HG02763 (cell line): ENCODE data around the gene LTBR.

Experiments
- ATAC-seq: cut with Tn5 transposase; IDR thresholded peaks from one replicate; pipeline ENCODE4 v1.9.1; 2021; ENCODE audit warnings: mild to moderate bottlenecking, moderate library complexity; ENCODE audit not compliant: unreplicated experiment

The LTBR gene

GRCh38 chr12:6367969-6368892 is 15.7 kb upstream of the LTBR start:
- ATAC-seq: no peak

GRCh38 chr12:6368906-6369525 is 14.9 kb upstream of the LTBR start:
- no peak for ATAC-seq

- ATAC-seq: no peak
Measured at GRCh38 chr12:6369916-6370575, 13.9 kb upstream of the LTBR start.

DNA sequence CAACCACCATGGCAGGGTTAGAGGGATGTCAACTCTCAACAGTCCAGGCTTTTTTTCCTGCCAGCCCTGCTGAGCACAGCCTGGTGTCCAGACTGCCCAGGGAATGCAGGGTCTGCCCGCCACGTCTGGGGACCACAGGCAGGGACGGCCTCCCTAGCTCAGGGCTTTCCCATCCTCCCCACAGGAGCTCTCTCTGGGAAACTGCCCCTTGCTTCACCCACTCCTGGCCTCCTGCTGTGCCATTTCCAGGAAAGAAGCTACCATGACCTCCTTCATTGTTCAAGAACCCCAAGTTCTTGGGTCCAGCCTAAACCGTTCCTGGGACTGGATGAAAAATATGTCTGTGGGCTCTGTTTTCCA is 13.4 kb upstream of the LTBR start:
- ATAC-seq: no peak

DNA sequence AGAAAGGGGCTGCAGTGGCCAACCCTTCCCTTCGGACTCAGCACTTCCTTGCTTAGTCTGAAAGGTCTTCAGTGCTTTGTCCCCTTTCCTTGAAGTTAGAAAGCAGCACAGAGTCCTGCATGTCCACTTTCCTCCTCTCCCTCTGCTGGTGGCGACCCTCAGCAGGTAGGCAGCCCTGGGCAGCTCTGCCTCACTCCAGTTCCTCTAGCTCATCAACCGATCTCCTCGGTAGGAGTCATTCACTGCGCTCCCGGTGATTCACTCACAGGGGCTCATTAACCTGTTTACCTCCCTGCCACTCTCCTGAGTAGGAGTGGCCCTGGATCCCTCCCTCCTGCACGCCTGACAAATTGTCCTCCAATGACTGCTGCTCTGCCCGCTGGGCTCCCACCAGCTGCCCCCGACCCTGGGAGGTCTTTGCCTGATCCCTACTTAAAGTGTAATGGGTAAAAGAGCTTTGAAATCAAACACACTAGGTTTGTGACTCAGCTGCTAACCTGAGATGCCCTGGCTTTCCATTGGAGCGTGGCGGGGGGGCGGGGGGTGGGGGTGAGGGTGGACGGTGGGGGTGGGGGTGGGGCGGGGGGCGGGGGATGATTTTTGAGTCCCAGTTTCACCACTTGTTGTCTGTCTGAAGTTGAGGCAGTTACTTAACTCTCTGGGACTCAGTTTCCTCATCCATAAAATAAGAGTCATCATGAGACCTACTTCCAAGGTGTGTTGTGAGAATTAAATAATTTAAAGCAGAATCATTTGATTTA is 12.8 kb upstream of the LTBR start:
- ATAC-seq: no peak

GRCh38 chr12:6372403-6373003 is 11.5 kb upstream of the LTBR start:
- ATAC-seq: no peak

- ATAC-seq: no peak
Measured at GRCh38 chr12:6373022-6373787, 10.8 kb upstream of the LTBR start.

DNA sequence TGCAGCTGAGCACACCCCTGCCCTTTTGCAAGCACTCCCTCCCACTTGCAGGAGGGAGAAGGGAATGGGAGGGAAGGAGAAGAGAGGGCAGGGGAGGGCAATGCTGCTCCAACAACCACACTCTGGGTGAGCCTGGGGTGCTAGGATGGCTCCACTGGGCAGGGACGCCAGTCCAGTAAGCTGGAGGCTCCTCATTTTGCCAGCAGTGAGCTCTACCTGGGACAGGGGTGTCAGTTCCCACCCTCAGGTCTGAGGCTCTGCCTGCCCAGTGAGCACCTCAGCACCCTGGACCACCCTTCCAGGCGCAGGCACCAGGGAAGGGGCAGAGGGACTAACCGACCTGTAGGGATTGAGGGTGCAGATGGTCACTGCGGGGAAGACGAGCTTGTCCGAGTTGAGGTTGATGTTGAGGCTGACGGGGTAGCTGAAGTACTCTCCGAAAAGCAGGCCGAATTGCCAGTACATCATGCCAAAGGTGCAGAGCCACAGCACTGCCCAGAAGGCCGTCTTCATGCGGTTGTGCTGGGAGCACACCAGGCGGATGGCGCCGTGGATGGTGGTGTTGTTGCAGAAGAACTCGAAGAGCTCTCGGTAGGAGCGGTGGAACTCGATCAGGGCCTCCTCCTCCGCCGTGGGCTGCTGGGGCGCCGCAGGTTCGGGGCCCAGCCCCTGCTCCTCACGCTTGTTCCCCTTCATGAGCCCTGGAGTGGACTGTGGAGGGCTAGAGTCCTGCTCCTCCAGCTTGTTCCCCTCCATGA is 9.8 kb upstream of the LTBR start:
- ATAC-seq: no peak

- ATAC-seq: no peak
Measured at GRCh38 chr12:6374786-6375160, 9.2 kb upstream of the LTBR start.

DNA sequence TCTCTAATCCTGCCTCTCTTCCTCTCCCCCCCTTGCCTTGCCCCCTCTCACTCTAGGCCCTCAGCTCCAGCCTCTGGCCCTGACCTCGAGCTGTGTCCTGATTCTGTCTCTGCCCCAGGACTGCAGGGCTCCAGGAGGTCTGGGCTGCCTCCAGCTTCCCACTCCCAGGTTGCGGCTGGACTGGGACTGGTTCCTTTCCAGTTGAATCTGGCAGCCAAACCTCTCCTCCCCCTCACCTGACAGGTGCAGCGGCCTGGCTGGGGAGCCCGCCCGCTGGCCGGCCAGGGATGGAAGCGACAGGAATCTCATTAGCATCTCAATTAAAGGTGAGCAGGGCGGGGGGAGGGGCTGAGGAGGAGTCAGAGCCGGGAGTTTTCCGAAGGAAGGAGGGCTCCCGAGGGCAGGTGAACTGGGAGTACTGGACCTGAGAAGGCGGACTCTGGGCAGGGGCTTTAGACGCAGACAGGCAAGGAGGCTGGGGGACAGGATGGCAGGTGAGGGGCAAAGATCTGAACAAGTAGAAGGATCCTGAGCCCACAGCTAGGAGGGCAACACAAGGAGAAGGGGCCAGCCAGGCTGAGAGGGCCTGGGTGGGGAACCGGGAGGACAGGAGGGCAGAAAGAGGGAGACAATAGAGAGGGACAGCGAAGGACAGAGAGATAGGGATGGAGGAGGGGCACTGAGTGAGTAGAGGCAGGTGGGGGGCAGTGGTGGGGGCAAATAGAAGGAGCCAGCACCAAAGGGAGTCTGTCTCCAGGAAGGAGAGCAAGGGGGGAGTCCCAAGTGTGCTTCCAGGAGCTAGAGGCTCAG is 8.5 kb upstream of the LTBR start, which contains the start of gene SCNN1A:
TSS of gene SCNN1A (minus strand) at position 295 of the 810 bp plus-strand sequence. CDS start 780 bp downstream, outside the sequence.
- no peak for ATAC-seq

DNA sequence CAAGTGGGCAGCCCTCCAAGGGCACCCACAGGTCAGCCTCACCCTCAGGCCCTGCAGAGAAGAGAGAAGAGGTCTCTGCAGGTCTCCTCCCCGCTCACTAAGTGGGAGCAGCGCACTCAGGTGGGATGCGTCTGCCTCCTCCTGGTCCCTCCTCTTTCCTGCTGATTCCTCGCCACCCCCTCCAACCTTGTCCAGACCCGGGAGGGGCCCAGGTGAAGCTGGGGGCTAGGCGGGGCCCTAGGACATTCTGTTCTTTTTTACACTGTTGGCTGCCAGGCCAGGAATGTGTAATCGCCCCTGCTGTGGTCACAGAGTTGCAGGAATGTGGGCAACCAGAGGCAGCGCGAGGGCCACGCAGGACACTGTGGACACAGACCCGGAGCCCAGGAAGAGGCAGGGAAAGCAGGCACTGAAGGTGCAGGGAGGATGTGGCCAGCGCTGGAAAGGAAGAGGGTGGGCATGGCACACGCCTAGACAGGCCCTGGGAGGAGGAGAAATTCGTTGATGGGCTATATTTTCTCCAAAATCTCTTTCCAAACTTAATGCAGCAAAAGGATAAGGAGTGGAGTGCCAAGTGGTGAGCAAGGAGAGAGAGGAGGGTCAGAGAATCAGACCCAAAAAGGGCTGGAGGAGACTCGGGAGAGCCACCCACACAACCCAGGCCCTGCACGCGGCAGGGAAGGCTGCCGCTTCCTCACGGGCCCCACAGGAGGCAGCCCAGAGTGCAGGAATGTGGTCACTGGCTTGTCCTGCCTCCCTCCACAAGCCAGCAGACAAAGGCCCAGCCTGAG is 7.7 kb upstream of the LTBR start:
- ATAC-seq: no peak

GRCh38 chr12:6376870-6377666 is 6.9 kb upstream of the LTBR start:
- ATAC-seq: no peak

- ATAC-seq: no peak
Measured at GRCh38 chr12:6377667-6377994, 6.3 kb upstream of the LTBR start.

- ATAC-seq: no peak
Measured at GRCh38 chr12:6378709-6379472, 5.1 kb upstream of the LTBR start.

- ATAC-seq: no peak
Measured at GRCh38 chr12:6380141-6381121, 3.5 kb upstream of the LTBR start.
